ENCODE data around the gene SEC23A.

SEC23A gene

DNA sequence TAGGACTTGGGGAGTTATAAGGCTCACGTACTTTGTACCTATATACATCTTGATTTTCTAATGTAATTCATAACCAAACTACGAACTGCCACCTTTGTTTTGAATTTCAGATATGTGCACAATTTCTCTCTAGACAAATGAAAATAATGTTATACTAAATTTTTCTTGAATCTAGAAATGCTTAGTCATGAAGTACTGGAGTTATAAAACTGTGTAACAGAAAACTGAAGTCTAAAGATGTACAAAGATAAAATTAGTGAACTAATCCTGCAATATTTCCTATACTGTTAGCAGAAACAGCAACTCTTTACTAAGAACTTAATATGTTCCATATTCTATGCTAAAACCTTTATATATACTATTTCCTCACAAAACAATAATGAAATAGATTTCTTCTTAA, 15.5 kb downstream of the SEC23A start:
- Histone ChIP-seq H3K9me3 (ENCODE audit: control insufficient read depth, insufficient read depth, low read depth, low read length) (no peaks in the 10 kb centered on the region), H3K4me1 (ENCODE audit: control insufficient read depth, insufficient read depth, low read length) (no peaks in the 10 kb centered on the region), H3K4me3 (ENCODE audit: low read depth, low read length) (no peak overlapping the region), H3K36me3 (ENCODE audit: control insufficient read depth in 2 of 2, insufficient read depth in 1 of 2, low read length in 2 of 2) (peaks cover 67 to 80% of the 10 kb centered on the region in 2 experiments), H3K27ac (ENCODE audit: extremely low read depth, low read depth, low read length) (no peak overlapping the region)
- ChIA-PET POLR2A (no interaction called here), CTCF (interaction anchor here (1.0 kb wide), 1 partner anchor 32 kb away, joined by 3 read pairs; no protein-coding TSS in a partner anchor)
- no peak for TF ChIP-seq ZFP37 (tag by site-specific recombination; IDR thresholded peaks at IDR 0.05)
- TF ChIP-seq TCF7L2 (IDR thresholded peaks at IDR 0.05; ENCODE audit: borderline replicate concordance, low read depth, low read length): no peak
- TF ChIP-seq TRIM28 (IDR thresholded peaks at IDR 0.05; ENCODE audit: borderline replicate concordance, low read length): no peak
- no peak for TF ChIP-seq ZNF112 (tag by site-specific recombination; IDR thresholded peaks at IDR 0.05)

DNA sequence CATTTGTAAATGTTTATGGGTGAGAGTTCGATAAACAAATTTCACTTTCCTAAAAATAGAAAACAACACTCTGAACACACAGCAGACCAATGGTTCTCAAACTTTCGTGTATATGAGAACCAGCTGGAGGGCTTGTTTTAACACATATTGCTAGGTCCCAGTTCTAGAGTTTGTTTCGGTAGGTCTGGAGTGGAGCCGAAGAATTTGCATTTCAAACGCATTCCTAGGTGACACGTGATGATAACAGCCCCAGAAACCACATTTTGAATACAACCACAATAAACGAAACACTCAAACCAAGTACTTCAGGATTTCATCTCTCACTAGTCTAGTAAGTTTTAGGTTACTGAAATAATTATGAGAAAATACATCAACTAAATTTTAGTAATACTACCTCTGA, 17.1 kb downstream of the SEC23A start:
- Histone ChIP-seq H3K4me1 (ENCODE audit: control insufficient read depth, insufficient read depth, low read length) (no peaks in the 10 kb centered on the region), H3K27ac (ENCODE audit: extremely low read depth, low read depth, low read length) (no peak overlapping the region), H3K4me3 (ENCODE audit: low read depth, low read length) (no peak overlapping the region), H3K36me3 (ENCODE audit: control insufficient read depth in 2 of 2, insufficient read depth in 1 of 2, low read length in 2 of 2) (peaks cover 57 to 75% of the 10 kb centered on the region in 2 experiments), H3K9me3 (ENCODE audit: control insufficient read depth, insufficient read depth, low read depth, low read length) (no peaks in the 10 kb centered on the region)
- TF ChIP-seq, protein P1, sequence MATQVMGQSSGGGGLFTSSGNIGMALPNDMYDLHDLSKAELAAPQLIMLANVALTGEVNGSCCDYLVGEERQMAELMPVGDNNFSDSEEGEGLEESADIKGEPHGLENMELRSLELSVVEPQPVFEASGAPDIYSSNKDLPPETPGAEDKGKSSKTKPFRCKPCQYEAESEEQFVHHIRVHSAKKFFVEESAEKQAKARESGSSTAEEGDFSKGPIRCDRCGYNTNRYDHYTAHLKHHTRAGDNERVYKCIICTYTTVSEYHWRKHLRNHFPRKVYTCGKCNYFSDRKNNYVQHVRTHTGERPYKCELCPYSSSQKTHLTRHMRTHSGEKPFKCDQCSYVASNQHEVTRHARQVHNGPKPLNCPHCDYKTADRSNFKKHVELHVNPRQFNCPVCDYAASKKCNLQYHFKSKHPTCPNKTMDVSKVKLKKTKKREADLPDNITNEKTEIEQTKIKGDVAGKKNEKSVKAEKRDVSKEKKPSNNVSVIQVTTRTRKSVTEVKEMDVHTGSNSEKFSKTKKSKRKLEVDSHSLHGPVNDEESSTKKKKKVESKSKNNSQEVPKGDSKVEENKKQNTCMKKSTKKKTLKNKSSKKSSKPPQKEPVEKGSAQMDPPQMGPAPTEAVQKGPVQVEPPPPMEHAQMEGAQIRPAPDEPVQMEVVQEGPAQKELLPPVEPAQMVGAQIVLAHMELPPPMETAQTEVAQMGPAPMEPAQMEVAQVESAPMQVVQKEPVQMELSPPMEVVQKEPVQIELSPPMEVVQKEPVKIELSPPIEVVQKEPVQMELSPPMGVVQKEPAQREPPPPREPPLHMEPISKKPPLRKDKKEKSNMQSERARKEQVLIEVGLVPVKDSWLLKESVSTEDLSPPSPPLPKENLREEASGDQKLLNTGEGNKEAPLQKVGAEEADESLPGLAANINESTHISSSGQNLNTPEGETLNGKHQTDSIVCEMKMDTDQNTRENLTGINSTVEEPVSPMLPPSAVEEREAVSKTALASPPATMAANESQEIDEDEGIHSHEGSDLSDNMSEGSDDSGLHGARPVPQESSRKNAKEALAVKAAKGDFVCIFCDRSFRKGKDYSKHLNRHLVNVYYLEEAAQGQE (tag by site-specific recombination; IDR thresholded peaks at IDR 0.05): no peak
- TF ChIP-seq ZNF621 (tag by site-specific recombination; IDR thresholded peaks at IDR 0.05): no peak
- TF ChIP-seq ZNF791 (tag by site-specific recombination; IDR thresholded peaks at IDR 0.05): no peak
- TF ChIP-seq, protein P2, sequence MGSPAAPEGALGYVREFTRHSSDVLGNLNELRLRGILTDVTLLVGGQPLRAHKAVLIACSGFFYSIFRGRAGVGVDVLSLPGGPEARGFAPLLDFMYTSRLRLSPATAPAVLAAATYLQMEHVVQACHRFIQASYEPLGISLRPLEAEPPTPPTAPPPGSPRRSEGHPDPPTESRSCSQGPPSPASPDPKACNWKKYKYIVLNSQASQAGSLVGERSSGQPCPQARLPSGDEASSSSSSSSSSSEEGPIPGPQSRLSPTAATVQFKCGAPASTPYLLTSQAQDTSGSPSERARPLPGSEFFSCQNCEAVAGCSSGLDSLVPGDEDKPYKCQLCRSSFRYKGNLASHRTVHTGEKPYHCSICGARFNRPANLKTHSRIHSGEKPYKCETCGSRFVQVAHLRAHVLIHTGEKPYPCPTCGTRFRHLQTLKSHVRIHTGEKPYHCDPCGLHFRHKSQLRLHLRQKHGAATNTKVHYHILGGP (tag by site-specific recombination; IDR thresholded peaks at IDR 0.05): no peak
- no peak for TF ChIP-seq ZNF416 (tag by site-specific recombination; IDR thresholded peaks at IDR 0.05)
- TF ChIP-seq, protein P3, sequence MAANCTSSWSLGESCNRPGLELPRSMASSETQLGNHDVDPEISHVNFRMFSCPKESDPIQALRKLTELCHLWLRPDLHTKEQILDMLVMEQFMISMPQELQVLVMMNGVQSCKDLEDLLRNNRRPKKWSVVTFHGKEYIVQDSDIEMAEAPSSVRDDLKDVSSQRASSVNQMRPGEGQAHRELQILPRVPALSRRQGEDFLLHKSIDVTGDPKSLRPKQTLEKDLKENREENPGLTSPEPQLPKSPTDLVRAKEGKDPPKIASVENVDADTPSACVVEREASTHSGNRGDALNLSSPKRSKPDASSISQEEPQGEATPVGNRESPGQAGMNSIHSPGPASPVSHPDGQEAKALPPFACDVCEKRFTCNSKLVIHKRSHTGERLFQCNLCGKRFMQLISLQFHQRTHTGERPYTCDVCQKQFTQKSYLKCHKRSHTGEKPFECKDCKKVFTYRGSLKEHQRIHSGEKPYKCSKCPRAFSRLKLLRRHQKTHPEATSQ (tag by site-specific recombination; IDR thresholded peaks at IDR 0.05): no peak
- no peak for TF ChIP-seq WT1 (tag by site-specific recombination; IDR thresholded peaks at IDR 0.05)
- no peak for TF ChIP-seq ZNF830 (tag by site-specific recombination; IDR thresholded peaks at IDR 0.05; ENCODE audit: low read depth)
- TF ChIP-seq ZNF596 (tag by site-specific recombination; IDR thresholded peaks at IDR 0.05): no peak
- TF ChIP-seq ZNF629 (tag by site-specific recombination; IDR thresholded peaks at IDR 0.05): no peak
- ChIA-PET POLR2A (no interaction called here), CTCF (interaction anchor here (0.7 kb wide), 1 partner anchor 885 kb away, joined by 4 read pairs; no protein-coding TSS in a partner anchor)

DNA sequence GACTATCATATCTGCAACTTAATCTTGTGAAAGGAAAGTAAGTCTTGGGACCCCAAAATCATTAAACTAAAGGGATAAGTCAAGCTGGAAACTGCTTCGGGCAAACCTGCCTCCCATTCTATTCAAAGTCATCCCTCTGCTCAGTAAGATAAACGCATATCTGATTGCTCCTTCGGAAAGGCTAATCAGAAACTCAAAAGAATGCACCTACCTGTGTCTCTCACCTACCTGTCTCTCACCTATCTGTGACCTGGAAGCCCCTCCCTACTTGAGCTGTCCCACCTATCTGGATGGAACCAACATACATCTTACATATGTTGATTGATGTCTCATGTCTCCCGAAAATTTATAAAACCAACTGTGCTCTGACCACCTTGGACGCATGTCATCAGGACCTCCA, 19.9 kb downstream of the SEC23A start:
- POLR2A ChIA-PET: no interaction called here
- TF ChIP-seq ZNF138 (tag by site-specific recombination; IDR thresholded peaks at IDR 0.05; ENCODE audit: borderline replicate concordance) (no peak), ZNF626 (tag by site-specific recombination; IDR thresholded peaks at IDR 0.05) (no peak), ZNF560 (tag by site-specific recombination; IDR thresholded peaks at IDR 0.05; ENCODE audit: borderline replicate concordance) (no peak), ZNF16 (tag by site-specific recombination; IDR thresholded peaks at IDR 0.05; ENCODE audit: low read depth) (no peak), ZNF664 (tag by site-specific recombination; IDR thresholded peaks at IDR 0.05) (no peak), ZNF202 (tag by site-specific recombination; IDR thresholded peaks at IDR 0.05; ENCODE audit: borderline replicate concordance) (no peak), ZNF274 (IDR thresholded peaks at IDR 0.05; ENCODE audit: low read length) (no peak), ZNF274 (tag by site-specific recombination; IDR thresholded peaks at IDR 0.05; ENCODE audit: borderline replicate concordance) (no peak), ZNF324 (tag by site-specific recombination; IDR thresholded peaks at IDR 0.05) (no peak), ZNF112 (tag by site-specific recombination; IDR thresholded peaks at IDR 0.05) (no peak), ZNF561 (tag by site-specific recombination; IDR thresholded peaks at IDR 0.05; ENCODE audit: borderline replicate concordance) (no peak)
- TF ChIP-seq, protein P4, sequence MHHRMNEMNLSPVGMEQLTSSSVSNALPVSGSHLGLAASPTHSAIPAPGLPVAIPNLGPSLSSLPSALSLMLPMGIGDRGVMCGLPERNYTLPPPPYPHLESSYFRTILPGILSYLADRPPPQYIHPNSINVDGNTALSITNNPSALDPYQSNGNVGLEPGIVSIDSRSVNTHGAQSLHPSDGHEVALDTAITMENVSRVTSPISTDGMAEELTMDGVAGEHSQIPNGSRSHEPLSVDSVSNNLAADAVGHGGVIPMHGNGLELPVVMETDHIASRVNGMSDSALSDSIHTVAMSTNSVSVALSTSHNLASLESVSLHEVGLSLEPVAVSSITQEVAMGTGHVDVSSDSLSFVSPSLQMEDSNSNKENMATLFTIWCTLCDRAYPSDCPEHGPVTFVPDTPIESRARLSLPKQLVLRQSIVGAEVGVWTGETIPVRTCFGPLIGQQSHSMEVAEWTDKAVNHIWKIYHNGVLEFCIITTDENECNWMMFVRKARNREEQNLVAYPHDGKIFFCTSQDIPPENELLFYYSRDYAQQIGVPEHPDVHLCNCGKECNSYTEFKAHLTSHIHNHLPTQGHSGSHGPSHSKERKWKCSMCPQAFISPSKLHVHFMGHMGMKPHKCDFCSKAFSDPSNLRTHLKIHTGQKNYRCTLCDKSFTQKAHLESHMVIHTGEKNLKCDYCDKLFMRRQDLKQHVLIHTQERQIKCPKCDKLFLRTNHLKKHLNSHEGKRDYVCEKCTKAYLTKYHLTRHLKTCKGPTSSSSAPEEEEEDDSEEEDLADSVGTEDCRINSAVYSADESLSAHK (tag by site-specific recombination; IDR thresholded peaks at IDR 0.05): no peak

More for the DNA sequence above, 19.9 kb downstream of the SEC23A start:
- H3K36me3 ChIP-seq (ENCODE audit: control insufficient read depth in 2 of 2, insufficient read depth in 1 of 2, low read length in 2 of 2): peaks cover 49 to 63% of the 10 kb centered on the region in 2 experiments
- no peak overlapping the region for H3K27ac ChIP-seq (ENCODE audit: extremely low read depth, low read depth, low read length)
- no peaks in the 10 kb centered on the region for H3K4me1 ChIP-seq (ENCODE audit: control insufficient read depth, insufficient read depth, low read length)
- CTCF ChIA-PET: no interaction called here
- H3K4me3 ChIP-seq (ENCODE audit: low read depth, low read length): no peak overlapping the region
- H3K9me3 ChIP-seq (ENCODE audit: control insufficient read depth, insufficient read depth, low read depth, low read length): no peaks in the 10 kb centered on the region

Measured in HEK293 (cell line).